Islet precursor cell (in vitro differentiated cells): ENCODE measurements around the gene ITGB8.

Experiments used
- DNase-seq: peaks from one replicate; pipeline ENCODE4 v3.0.0-alpha.2; 2018

Gene ITGB8

DNA sequence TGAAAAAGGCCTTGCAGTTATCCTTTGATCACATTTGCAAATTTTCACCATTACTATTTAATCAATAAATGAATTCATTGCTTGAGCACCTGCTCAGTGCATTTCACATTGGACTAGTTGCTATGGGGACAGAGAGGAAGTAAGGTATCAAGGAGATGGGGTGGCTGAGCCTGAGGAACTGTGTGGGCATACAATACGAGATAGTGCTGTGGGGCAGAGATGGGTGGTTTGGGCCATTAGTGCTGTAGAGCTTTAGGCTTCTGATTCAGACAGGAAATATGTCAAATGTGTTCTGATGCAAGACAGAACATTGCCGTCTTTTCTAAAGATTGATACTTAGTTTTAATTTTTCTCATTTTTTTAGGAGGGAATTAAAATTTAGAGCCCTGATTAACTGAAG, 13.2 kb downstream of the ITGB8 start:
- DNase-seq, result no peak

DNA sequence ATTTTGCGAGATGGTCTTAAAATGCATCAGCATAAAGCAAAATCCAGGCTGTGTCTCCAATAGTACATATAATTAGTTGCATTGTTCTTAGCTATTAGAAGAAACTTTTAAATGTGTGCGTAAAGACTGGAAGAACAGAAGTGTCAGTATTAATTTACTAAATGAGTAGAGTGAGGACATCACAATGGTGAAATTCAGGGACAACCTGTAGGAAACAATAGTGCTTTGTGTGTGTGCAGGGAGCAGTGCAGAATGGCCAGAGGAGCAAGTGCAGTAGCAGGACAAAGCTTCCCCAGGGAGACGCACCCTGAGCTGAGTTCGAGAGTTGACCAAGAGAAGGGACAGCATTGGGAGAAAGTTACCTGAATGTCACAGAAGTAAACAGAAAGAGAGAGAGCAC, 13.7 kb downstream of the ITGB8 start:
- DNase-seq, result no peak

DNA sequence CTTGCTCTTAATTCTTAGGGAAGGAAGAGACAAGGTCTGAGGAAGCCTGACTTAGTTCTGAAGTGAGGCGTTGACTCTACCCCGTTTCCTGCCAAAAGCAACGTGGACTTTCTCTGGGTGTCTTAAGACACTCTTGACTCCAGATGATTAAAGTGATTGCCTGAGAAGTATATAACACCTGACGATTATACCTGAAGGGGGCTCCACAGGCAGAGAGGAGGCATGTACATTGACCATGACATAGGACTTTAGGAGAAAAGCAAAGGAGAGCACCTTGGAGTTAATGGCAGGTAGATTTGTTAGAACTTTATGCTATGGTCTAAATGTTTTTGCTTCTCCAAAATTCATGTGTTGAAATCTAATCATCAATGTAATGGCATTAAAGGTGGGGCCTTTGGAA, 15.9 kb downstream of the ITGB8 start:
- no peak for DNase-seq

DNA sequence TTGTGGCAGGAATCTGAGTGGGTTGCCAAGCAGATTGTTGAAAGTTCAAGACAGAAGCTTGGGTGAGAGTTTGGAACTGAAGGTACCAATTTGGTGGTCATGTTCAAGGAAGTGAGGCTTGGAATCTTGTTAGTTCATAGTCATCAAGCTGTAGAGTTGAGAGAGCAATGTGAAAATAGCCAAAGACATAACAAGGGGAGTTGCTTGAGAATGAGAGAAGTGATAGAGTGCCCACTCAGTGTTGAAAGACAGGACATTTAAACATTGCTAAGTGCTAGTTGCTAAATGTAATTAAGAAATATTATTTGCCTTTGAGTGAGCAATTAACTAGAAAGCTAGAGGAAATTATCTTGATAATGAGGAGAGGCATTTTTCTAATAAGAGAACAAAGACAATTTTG, 17.0 kb downstream of the ITGB8 start:
- no peak for DNase-seq

DNA sequence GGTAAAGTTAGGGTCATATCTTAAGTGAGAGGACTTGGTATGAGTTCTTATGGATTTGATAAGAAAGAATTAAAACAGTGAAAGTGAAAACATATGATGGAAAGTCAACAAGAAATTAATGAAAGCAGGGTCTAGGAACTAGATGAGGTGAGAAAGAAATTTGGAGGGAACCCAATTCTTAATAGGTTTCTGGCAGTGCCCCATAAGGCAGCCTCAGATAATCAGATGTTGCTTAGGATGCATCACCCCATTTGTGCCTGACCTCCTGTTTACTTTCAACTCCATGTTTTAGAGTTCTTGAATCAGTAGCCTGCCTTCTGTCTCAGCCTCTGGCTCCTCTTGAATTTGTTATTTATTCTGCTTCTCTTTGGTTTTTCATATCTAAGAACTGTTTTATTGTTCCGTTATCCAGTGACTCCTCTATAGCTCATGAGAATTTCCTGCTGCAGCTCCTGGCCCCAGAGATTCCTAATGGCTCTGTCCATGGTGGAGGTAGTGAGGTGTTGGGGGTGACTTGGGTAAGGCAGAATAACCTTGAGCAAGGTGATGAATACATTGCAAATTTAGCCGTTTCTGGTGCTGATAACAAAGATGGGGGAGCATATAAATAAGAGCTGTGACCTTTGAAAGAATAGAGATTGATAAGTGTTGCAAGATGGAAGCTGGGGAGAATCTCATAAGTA, 17.6 kb downstream of the ITGB8 start:
- DNase-seq, result no peak

DNA sequence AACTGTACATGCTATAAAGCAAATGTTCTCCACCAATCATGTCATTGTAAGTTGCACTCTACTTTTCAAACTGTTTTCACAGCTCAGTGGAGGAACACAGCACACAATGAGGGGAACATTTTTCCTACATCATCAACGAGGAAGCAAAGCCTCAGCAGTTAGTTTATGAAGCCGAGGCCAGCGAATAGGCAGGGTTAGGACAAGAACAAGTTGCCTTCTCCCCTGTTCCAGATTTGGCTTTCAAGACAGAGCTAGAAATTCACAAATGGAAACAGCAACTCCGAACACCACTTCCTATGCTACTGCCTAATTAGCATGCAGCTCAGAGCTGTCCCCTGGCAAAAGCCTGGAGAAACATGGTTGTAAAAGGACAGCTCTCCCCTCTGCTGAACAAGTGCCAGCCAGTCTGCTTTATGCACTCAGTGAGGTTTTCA, 19.8 kb downstream of the ITGB8 start:
- DNase-seq, result no peak

DNA sequence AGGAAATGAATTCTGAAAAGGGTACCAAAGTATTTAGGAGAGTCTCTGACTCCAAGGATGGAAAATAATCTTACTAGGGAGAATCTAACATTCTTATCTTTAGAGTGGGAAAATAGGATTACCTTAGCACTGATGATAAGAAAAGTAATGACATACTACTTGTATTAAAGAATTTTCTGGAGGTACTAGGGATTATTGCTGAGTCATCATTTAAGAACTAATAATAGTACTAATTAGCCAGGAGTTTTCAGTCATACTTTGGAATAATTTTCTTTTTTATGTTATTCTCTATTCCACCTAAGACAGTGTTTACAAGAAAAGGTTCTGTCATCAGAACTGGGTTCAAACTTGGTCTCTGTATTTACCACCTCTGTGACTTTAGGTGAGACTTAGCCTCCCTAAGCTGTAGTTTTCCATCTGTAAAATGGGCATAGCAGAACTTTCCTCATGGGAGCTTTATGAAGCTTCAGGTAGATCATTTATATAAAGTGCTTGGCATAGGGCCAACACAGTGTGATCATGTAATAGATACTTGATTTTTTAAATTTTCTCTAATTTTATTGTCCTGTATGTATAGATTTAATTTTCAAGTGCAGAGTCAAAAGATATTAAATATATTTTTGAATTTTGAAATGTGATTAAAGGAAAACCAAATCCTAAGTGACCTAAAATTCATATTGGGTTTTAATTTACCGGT, 20.4 kb downstream of the ITGB8 start:
- DNase-seq, result no peak

DNA sequence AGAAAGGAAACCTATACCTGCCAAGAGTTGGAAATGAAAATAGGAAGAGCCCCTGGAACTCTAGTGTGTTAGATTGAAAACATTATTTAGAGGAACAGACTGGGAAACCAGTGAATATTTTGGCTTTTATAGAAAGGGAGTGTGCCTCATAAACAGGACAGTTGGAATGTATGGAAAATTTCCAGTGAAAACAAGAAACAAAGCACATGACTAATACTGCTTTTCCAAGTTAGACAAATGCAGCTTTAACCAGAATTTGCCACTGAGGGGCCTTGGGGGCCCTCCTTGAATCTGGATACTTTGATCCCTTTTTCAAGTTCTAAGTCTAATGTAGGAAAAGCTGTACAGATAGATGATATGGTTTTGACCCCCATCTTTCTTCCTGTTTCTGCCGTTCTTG, 21.2 kb downstream of the ITGB8 start:
- no peak for DNase-seq

DNA sequence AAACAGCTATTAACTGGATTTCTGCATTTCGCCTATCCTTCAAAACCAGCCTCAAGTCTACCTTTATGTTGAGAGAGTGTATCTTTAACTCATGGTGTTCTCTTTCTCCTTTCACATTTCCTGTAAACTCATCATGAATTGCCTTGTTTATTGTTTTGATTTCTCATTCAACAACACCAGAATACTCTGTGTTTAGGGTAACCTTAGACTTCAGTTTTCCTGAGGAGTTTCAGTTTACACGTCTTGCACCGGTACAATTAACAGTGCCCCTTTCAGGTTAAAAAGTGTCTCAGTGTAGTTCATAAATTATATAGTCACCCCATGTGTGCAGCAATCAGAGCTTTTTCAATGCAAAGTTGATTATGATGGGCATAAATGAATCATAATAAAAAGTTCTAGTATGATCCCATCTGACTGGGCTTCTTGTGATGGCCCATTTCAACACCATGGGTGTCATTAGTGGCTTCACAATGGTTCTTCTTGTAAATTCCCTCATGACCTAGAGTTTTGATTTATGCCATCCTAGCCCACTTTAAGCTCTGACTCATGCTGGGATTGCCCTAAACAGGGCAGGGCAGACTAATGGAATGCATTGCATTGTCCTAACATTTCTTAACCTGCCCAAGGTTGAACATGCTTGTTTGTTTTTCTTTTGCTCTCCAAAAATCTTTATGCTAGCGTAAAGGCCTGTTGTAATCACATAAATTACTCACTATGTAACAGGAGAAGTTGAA, 22.0 kb downstream of the ITGB8 start:
- DNase-seq, result peak; percentile 65

DNA sequence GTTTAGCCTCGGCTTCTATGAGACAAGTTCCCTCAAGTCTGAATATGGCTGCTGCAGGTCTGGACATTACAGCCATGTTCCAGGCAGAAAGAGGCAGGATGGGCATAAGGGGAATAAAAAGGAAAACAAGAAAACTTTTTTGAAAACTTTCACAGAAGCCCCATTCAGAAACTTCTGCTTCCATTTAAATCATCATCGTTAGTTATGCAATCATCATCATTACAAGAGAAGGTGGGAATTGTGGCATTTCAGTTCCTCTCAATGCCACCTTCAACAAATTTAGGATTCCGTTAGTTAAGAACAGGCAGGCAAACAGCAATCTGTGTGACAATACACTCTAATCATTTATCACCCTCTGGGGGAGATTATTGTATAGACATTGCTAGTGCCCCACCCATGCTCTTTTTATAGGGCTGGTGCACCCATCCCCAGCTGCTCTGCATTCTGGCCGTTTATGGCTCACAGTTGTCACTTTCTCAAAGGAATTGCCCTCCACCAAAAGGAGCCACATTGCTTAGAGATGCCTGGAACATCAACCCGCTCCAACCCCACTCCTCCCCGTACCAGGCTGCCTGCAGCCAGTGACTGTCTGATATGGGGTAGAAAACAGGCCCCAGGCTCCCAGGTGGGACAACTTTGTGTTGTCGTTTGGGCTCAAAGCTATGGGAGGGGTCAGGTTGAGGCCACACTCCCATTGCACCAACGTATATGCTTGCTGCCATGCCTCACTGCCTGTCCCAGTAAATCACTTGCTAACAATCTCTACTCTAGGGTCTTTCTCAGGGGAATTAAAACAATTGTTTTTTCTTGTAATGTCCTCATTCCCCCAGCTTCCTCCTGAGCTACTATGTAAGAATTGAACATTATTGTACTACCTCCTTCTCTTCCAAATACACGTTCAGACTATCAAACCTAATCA, 24.2 kb downstream of the ITGB8 start:
- no peak for DNase-seq

DNA sequence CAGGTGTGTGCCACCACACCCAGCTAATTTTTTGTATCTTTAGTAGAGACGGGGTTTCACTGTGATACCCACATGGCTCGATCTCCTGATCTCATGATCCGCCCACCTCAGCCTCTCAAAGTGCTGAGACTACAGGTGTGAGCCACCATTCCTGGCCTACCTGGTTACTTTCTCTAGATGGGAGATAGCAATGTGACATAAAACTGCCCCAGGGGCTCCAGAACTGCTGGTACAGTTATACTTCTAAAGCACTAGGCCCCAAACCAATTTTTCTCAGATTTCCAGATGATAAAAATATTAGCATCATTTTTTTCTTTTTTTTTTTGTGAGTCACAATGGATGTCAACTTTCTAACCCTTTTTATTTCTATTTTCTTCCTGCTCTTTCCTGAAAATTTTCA, 27.4 kb downstream of the ITGB8 start:
- no peak for DNase-seq

DNA sequence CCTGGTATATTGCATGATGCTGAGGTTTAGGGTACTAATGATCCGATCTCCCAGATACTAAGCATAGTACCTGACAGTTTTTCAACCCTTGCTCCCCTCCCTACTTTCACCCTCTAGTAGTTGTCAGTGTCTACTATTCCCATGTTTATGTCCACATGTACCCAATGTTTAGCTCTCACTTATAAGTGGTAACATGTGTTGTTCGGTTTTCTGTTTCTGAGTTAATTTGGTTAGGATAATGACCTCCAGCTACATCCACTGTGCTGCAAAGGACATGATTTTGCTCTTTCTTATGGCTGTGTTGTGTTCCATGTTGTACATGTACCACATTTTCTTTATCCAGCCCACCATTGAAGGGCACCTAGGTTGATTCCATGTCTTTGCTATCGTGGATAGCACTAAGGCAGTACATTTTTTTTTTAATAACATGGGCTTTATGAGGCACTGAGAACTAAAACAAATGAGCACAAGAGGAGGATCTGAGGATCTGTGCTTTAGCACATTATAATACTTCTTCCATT, 28.1 kb downstream of the ITGB8 start:
- no peak for DNase-seq

DNA sequence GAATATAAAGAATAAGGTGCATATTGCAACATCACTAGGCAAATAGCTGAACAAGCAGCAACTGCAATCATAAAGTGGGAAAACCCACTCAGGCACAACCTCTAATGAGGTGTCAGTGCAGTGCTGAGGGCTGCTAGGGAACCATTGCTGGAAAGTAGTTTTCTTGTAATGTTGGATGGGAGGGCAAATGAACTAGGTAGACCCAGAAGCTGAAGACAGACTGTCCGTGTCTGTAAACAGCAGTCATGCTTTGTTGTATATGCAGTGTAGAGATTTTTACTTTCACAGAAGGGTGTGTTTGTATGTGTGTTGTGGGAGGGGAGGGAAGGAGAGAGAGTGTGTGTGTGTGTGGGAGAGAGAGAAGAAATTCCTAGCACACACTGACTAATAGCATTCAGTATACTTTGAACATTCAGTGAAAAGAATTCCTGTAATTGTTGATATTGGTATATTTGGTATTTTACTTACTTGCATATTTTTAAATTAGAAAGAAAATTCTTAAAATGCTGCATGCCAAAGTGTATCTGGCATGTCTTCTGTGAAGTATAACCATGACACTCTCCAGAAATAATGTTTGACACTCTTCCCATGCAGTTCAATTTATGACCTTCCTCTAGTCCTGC, 28.8 kb downstream of the ITGB8 start:
- DNase-seq, result no peak

DNA sequence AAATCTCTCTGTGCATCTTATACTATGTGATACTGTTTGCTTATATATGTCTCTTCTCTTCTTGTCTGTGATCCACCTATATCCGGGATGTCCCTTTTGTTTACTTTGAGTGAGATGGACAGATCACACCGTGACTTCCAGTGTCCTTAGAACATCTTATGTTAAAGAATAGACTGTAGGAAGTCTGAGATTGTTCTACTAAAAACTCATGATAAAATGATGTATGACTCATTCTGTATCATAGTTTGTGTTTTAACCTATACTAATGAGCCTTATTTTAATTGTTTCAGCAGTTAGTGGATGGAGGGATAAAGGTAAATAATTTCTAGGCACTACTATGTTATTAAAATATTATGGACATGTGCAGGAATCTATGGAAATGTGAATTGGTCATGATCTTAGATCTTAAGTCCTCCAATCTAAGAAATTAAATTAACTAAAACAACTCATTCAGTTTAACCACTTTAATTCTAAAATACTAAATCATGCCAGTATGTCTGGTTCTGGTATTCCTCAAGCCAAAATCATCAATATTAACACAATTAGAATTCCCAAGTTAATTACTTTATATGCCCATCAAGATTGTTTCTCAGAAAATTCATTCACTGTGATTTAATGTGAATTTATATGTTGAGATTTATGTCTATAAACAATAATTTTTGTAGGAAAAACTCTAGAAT, 32.0 kb downstream of the ITGB8 start:
- DNase-seq, result no peak

DNA sequence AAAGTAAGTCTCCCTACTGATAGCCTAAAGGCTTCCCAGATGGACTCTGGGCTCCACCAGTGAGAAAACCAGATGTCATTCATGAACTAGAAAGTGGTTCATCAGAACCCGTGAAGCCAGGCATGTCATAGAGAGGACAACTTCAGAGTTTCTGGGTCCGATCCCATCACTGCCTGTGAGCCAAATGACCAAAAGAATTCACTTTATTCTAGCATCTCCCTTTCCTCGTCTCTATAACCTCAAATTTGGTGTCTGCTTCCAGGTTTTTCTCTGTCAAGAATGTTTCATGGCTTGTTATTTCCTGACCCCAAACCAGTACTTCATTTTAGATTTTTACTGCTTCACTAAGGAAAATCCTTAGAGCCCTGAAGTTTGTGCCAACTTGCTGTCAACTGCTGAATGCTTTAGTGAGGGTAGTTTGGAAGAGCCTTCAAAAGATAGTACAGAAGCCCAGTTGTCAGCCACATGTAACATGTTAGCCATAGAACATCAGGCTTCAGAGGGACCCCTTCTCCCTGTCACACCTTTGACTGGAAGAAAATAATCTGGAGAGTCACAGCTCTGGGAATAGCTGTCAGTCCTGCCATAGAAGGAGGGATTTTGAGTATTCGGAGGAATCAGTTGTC, 34.0 kb downstream of the ITGB8 start:
- no peak for DNase-seq

DNA sequence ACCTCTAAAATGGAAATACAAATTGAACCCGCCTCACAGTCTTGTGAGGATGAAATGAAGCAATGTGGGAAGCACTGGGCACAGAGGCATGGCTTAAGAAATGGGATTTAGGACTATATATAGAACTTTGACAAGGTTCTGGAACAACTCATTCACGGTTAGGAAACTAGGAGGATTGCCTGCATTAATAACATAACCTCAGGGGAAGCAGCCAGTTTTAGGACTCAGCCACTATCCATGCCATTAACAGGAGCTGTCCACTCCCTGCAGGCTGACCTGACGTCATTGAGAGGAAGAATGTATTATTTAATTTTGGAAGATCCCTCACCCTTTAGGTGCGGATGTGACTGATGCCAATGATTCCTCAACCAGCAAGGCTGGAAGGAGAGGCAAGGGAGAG, 34.8 kb downstream of the ITGB8 start:
- DNase-seq, result no peak

DNA sequence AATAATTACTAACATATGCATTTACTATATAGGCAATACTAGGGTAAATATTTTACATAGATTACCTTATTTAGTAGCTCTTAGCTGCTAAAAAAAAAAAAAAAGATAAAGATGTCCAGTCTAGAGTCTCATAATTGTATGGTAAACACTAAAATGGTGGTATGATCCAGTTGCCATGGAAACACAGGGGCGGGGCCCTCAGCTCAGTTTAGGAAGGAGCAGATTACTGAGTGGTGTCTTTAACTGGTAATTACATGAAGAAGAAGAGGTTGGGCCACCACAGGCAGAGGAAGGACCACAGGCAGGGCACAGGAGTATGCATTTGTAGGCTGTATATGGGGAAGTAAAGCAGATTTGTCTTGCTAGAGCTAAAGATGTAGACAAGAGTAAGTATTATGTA, 43.7 kb downstream of the ITGB8 start:
- DNase-seq, result no peak

DNA sequence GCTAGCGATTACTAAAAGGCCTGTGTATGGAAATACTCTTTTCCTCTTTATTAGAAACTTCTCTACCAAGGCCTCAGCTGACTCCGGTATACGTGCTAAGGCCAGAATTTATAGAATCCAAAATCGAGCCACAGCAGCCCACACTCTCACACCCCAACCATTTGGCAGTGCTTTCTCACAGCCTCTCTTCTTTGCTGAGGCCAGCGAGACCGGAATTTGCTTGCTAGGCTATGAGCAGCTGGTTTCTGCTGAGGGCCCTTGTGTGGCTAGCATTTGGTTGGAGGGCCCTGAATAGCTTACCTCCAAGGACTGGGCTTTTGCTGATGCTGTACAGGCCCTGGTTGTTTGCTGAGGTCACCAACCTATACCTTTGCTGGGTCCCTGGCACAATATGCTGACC, 46.1 kb downstream of the ITGB8 start:
- no peak for DNase-seq

DNA sequence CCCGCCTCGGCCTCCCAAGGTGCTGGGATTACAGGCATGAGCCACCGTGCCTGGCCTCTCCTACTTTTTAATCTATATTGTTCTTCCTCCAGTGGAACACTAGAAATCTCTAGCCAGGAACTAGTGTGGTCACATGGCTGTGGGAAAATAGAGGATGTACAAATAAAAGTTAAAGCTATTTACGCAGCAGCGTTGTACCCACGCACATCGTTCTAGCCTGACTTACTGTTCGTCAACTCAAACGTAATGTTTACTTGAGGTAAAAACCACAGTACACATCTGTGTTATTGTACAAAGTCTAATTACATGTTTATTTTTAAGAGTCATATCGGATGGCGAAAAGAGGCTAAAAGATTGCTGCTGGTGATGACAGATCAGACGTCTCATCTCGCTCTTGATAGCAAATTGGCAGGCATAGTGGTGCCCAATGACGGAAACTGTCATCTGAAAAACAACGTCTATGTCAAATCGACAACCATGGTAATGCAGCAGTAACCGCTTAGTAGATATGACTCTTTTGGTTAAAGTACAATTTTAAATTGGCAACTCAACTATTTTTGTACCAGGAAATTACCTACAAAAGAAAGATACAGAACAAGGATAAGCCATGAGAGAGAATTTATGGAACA, 50.8 kb downstream of the ITGB8 start:
- DNase-seq, result no peak

DNA sequence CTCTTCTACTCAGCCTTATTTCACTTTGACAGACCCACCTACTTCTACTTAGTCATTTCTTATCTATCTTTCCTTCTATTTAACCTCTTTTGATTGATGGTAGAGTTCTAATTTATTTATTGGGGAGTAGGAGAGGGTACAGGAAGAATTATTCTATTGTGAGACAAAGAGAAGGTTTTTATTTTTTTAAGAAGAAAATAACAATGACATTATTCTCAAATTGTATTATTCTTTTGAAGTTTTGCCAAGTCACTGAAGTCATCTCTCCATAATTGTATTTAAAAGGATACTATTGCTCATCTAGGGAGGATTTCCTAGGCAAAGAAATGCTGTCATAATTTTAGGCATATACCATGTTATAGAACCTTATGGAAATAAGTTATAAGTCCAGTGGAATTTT, 52.7 kb downstream of the ITGB8 start:
- DNase-seq, result no peak

DNA sequence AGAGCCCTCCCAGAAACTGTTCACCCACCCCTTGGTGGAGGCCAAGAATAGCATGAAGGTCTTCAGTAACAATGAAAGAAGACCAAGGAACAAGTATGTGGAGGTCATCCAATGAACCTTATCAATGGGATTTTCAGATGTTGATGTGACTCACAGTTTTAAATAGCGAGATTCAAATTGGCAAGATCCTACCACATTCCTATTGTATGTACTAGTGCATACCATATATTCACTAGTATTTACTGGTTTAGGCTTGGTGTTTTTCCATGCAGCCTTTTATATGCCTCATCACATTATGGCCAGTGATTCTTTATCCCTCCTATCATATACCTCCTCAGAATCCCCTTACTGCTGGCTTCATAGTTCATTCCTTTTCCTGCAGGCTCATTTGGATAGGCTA, 54.4 kb downstream of the ITGB8 start:
- no peak for DNase-seq
